ENCODE measurements around the gene PILRB.
A peak's percentile ranks its signal among the peaks of the same experiment; 100 is the strongest.
"Not testable (repeated sequence)": the region's sequence is repeated elsewhere in the genome, so short reads cannot be mapped to it uniquely, and the experiment has no call there.

The PILRB gene

GRCh38 chr7:100378114-100378755 is 20.3 kb downstream of the PILRB start:
- DNase-seq: no peak

- no peak for DNase-seq
Measured at GRCh38 chr7:100380196-100380595, 22.3 kb downstream of the PILRB start.

GRCh38 chr7:100381531-100382233 is 23.8 kb downstream of the PILRB start:
- not testable (repeated sequence) for DNase-seq

GRCh38 chr7:100382234-100382853 is 24.4 kb downstream of the PILRB start:
- not testable (repeated sequence) for DNase-seq

GRCh38 chr7:100384628-100385294 is 26.8 kb downstream of the PILRB start:
- no peak for DNase-seq

- no peak for DNase-seq
Measured at GRCh38 chr7:100386940-100387339, 29.0 kb downstream of the PILRB start.

- DNase-seq: no peak
Measured at GRCh38 chr7:100387695-100388094, 29.8 kb downstream of the PILRB start.

GRCh38 chr7:100389437-100390088 is 31.6 kb downstream of the PILRB start:
- no peak for DNase-seq

GRCh38 chr7:100390286-100391009 is 32.5 kb downstream of the PILRB start:
- DNase-seq: no peak

GRCh38 chr7:100393233-100393905 is 35.5 kb downstream of the PILRB start:
- DNase-seq: no peak

GRCh38 chr7:100394077-100394476 is 36.2 kb downstream of the PILRB start:
- no peak for DNase-seq

- DNase-seq: peak in 2 of 5 donors; percentile 33 to 82
Measured at GRCh38 chr7:100396421-100396982, 38.6 kb downstream of the PILRB start.

- no peak for DNase-seq
Measured at GRCh38 chr7:100397315-100398081, 39.6 kb downstream of the PILRB start.

- no peak for DNase-seq
Measured at GRCh38 chr7:100398239-100398638, 40.3 kb downstream of the PILRB start.

GRCh38 chr7:100400041-100400440 is 42.1 kb downstream of the PILRB start:
- no peak for DNase-seq

- DNase-seq: peak in 1 of 5 donors; percentile 13
Measured at GRCh38 chr7:100400656-100401055, 42.7 kb downstream of the PILRB start.

- no peak for DNase-seq
Measured at GRCh38 chr7:100401811-100402210, 43.9 kb downstream of the PILRB start.

- no peak for DNase-seq
Measured at GRCh38 chr7:100402241-100402640, 44.3 kb downstream of the PILRB start.

GRCh38 chr7:100406767-100407166 is 48.9 kb downstream of the PILRB start:
- DNase-seq: no peak

Measured in T-helper 1 cell (primary cell).